ENCODE data around the gene TM9SF2.
A peak's percentile ranks its signal among the peaks of the same experiment; 100 is the strongest.

TM9SF2 gene

DNA sequence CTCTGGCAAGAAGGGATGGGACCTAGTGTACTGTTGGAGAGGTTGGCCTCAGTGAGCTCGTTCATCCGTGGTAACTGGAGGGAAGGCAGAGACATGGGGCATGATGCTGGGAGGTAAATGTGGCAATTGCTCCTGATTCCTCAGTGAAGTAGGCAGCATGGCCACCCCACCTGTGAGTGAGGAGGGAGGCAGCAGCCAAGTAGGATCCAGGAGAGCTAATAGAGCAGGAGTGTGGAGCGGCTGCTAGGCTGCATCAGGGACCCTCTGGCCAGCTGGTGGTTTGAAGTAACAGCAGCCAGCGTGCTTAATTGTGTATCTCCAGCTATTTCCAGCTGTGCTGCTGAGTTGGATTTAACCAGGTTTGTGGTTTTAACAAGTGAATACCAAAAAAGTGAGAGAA lies 24.7 kb downstream of the TM9SF2 start:
- no peak for DNase-seq
- Histone ChIP-seq H3K36me3 (ENCODE audit: control insufficient read depth, insufficient read depth, low read length) (peaks cover 32% of the 10 kb centered on the region), H3K9me3 (ENCODE audit: control insufficient read depth, low read length) (no peaks in the 10 kb centered on the region), H3K27me3 (replicated peaks; ENCODE audit: control insufficient read depth, insufficient read depth, low read length, poor library complexity, severe bottlenecking) (no peaks in the 10 kb centered on the region), H3K27ac (ENCODE audit: insufficient read depth, low read length, poor library complexity, severe bottlenecking) (no peak overlapping the region), H3K4me1 (ENCODE audit: control insufficient read depth, insufficient read depth, low read length, poor library complexity, severe bottlenecking) (peaks cover 4% of the 10 kb centered on the region), H3K4me3 (ENCODE audit: insufficient read depth, low read depth, low read length, poor library complexity, severe bottlenecking) (no peak overlapping the region)

DNA sequence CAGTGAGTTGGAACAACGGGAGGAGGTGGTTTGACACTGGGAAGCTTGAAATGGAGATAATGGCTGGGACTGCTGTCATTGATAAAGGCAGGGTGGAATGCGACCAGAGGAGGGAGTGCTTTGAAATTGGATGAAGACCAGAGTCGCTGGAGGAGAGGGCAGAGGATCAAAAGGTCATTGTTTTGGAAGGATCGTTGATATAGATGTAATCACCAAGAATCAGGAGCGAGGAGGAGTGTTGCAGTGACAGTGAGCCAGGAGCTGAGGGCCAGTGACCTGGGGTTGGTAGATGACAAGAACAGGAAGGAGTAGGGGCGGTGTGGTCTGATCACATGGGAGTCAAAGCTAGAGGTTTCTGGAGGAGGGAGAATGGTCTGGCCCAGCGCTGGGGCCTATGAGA lies 25.3 kb downstream of the TM9SF2 start:
- no peaks in the 10 kb centered on the region for H3K27me3 ChIP-seq (replicated peaks; ENCODE audit: control insufficient read depth, insufficient read depth, low read length, poor library complexity, severe bottlenecking)
- H3K4me1 ChIP-seq (ENCODE audit: control insufficient read depth, insufficient read depth, low read length, poor library complexity, severe bottlenecking), result peaks cover 4% of the 10 kb centered on the region
- H3K4me3 ChIP-seq (ENCODE audit: insufficient read depth, low read depth, low read length, poor library complexity, severe bottlenecking), result no peak overlapping the region
- no peaks in the 10 kb centered on the region for H3K9me3 ChIP-seq (ENCODE audit: control insufficient read depth, low read length)
- no peak for DNase-seq
- H3K36me3 ChIP-seq (ENCODE audit: control insufficient read depth, insufficient read depth, low read length), result peaks cover 32% of the 10 kb centered on the region
- H3K27ac ChIP-seq (ENCODE audit: insufficient read depth, low read length, poor library complexity, severe bottlenecking), result no peak overlapping the region

DNA sequence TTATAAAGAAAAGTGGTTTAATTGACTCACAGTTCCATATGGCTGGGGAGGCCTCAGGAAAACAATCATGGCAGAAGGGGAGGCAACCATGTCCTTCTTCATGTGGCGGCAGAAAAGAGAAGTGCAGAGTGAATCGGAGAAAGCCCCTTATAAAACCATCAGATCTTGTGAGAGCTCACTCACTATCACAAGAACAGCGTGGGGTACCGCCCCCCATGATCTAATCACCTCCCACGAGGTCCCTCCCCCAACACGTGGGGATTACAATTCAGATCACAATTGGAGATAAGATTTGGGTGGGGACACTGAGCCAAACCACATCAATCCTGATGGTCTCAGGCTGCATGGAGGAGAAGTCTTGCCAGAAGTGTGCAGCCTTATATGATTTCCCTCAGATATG lies 26.0 kb downstream of the TM9SF2 start:
- Histone ChIP-seq H3K36me3 (ENCODE audit: control insufficient read depth, insufficient read depth, low read length) (peaks cover 30% of the 10 kb centered on the region), H3K27ac (ENCODE audit: insufficient read depth, low read length, poor library complexity, severe bottlenecking) (no peak overlapping the region), H3K9me3 (ENCODE audit: control insufficient read depth, low read length) (no peaks in the 10 kb centered on the region), H3K27me3 (replicated peaks; ENCODE audit: control insufficient read depth, insufficient read depth, low read length, poor library complexity, severe bottlenecking) (no peaks in the 10 kb centered on the region), H3K4me1 (ENCODE audit: control insufficient read depth, insufficient read depth, low read length, poor library complexity, severe bottlenecking) (peaks cover 4% of the 10 kb centered on the region), H3K4me3 (ENCODE audit: insufficient read depth, low read depth, low read length, poor library complexity, severe bottlenecking) (no peak overlapping the region)
- peak in 1 of 3 donors; percentile 5 for DNase-seq

DNA sequence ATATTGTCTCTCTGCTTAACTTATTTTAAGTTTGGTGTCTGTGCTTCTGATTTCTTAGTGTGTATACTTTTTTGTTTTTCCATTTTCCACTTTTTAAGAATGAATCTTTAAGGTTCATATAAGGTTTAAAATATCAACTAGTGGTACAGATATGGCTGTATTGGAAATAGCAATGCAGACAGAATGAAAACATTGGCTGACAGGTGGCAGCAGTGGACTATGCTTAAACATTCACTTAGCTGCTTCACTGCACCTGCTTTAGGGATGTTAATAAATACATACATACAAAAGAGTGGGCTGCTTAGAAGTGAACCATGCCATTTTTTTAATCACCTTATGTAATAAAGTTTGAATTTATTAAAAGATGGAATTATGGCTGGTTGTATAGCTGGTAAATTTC lies 27.3 kb downstream of the TM9SF2 start:
- Histone ChIP-seq H3K9me3 (ENCODE audit: control insufficient read depth, low read length) (no peaks in the 10 kb centered on the region), H3K36me3 (ENCODE audit: control insufficient read depth, insufficient read depth, low read length) (peaks cover 17% of the 10 kb centered on the region), H3K27me3 (replicated peaks; ENCODE audit: control insufficient read depth, insufficient read depth, low read length, poor library complexity, severe bottlenecking) (no peaks in the 10 kb centered on the region), H3K4me3 (ENCODE audit: insufficient read depth, low read depth, low read length, poor library complexity, severe bottlenecking) (no peak overlapping the region), H3K27ac (ENCODE audit: insufficient read depth, low read length, poor library complexity, severe bottlenecking) (no peak overlapping the region), H3K4me1 (ENCODE audit: control insufficient read depth, insufficient read depth, low read length, poor library complexity, severe bottlenecking) (peaks cover 4% of the 10 kb centered on the region)
- DNase-seq, result peak in 2 of 3 donors; percentile 7 to 12

DNA sequence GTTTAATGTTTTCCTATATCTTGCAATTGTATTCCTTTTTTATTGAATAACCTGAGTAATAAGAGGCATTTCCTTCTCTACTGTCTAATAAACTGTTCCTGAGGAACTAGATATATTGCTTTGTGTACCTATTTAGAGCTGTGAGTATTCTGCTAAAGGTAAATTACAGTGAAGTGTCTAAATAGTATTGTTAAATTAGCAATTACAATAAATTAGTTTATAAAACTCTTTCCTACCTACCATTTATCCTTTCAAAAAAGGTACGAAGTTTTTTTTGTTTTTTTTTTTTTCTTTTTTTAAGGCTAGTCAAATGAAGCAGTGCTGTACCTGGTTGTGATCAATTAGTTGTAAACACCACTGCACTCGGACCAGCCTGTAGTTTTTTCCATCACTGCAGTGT lies 34.8 kb downstream of the TM9SF2 start:
- Histone ChIP-seq H3K4me1 (ENCODE audit: control insufficient read depth, insufficient read depth, low read length, poor library complexity, severe bottlenecking) (peaks cover 6% of the 10 kb centered on the region), H3K27me3 (replicated peaks; ENCODE audit: control insufficient read depth, insufficient read depth, low read length, poor library complexity, severe bottlenecking) (no peaks in the 10 kb centered on the region), H3K27ac (ENCODE audit: insufficient read depth, low read length, poor library complexity, severe bottlenecking) (no peak overlapping the region), H3K36me3 (ENCODE audit: control insufficient read depth, insufficient read depth, low read length) (peaks cover 34% of the 10 kb centered on the region), H3K9me3 (ENCODE audit: control insufficient read depth, low read length) (no peaks in the 10 kb centered on the region), H3K4me3 (ENCODE audit: insufficient read depth, low read depth, low read length, poor library complexity, severe bottlenecking) (no peak overlapping the region)
- DNase-seq, result no peak

DNA sequence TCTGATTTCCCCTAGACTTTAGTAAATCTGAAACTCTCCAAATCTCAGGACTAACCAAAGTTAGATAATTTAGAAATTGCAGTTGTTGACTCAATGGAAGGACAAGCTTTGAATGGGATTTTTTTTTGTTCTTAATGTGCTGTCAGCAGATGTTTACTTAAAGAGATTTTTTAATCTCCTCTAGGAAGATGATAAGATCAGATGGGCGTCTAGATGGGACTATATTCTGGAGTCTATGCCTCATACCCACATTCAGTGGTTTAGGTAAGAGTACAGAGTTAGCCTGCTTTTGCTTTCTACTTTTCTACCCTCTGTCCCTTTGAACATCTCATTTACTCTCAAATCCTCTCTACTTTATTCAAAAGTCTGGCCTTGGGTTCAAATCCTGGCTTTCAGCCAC lies 39.3 kb downstream of the TM9SF2 start:
- no peak for DNase-seq
- H3K4me1 ChIP-seq (ENCODE audit: control insufficient read depth, insufficient read depth, low read length, poor library complexity, severe bottlenecking), result peaks cover 13% of the 10 kb centered on the region
- H3K36me3 ChIP-seq (ENCODE audit: control insufficient read depth, insufficient read depth, low read length), result peaks cover 35% of the 10 kb centered on the region
- no peaks in the 10 kb centered on the region for H3K9me3 ChIP-seq (ENCODE audit: control insufficient read depth, low read length)
- H3K27me3 ChIP-seq (replicated peaks; ENCODE audit: control insufficient read depth, insufficient read depth, low read length, poor library complexity, severe bottlenecking), result no peaks in the 10 kb centered on the region
- H3K27ac ChIP-seq (ENCODE audit: insufficient read depth, low read length, poor library complexity, severe bottlenecking), result no peak overlapping the region
- H3K4me3 ChIP-seq (ENCODE audit: insufficient read depth, low read depth, low read length, poor library complexity, severe bottlenecking), result no peak overlapping the region

DNA sequence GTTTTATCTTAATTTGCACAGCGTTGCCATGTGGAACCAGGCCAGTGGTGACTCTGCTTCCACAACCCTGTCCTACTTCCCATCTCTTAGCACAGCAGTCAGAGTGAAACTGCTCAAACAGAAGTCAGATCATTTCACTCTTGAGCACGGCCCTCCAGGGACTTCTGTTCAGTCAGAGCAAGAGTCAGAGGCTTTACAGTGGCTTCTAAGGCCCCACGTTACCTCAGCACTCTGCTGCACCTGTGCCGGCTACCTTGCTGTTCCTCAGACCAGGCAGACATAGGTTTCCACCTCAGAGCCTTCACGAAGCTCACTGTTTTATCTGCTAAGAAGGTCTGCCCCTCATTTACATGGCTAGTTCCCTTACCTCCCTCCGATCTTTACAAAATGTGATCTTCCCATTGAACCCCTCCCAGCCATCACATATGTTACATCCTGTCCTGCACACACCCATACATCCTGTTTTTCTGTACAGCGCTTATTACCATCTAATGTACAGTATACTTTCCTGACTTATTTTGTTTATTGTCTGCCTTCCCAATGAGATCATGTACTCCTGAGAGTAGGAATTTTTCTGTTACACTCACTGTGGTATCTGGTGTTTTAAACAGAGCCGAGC lies 41.6 kb downstream of the TM9SF2 start:
- Histone ChIP-seq H3K4me3 (ENCODE audit: insufficient read depth, low read depth, low read length, poor library complexity, severe bottlenecking) (peak overlapping the region; percentile 20), H3K4me1 (ENCODE audit: control insufficient read depth, insufficient read depth, low read length, poor library complexity, severe bottlenecking) (peaks cover 13% of the 10 kb centered on the region), H3K27ac (ENCODE audit: insufficient read depth, low read length, poor library complexity, severe bottlenecking) (no peak overlapping the region), H3K27me3 (replicated peaks; ENCODE audit: control insufficient read depth, insufficient read depth, low read length, poor library complexity, severe bottlenecking) (no peaks in the 10 kb centered on the region), H3K9me3 (ENCODE audit: control insufficient read depth, low read length) (no peaks in the 10 kb centered on the region), H3K36me3 (ENCODE audit: control insufficient read depth, insufficient read depth, low read length) (peaks cover 30% of the 10 kb centered on the region)
- peak in 1 of 3 donors; percentile 3 for DNase-seq

DNA sequence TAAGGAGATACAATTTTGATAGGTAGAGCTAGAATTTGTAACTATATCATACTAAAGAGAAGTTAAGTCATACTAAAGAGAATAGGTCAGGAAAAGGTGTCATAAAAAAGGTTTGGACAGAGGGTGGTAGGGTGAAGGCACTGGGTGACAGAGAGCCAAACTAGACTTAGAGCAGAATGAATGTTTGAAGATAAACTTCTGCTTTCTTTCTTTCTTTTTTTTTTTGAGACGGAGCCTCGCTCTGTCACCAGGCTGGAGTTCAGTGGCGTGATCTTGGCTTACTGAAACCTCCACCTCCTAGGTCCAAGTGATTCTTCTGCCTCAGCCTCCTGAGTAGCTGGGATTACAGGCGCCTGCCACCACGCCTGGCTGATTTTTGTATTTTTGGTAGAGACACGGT lies 44.1 kb downstream of the TM9SF2 start:
- H3K27ac ChIP-seq (ENCODE audit: insufficient read depth, low read length, poor library complexity, severe bottlenecking), result no peak overlapping the region
- DNase-seq, result no peak
- peaks cover 13% of the 10 kb centered on the region for H3K4me1 ChIP-seq (ENCODE audit: control insufficient read depth, insufficient read depth, low read length, poor library complexity, severe bottlenecking)
- H3K9me3 ChIP-seq (ENCODE audit: control insufficient read depth, low read length), result no peaks in the 10 kb centered on the region
- no peaks in the 10 kb centered on the region for H3K27me3 ChIP-seq (replicated peaks; ENCODE audit: control insufficient read depth, insufficient read depth, low read length, poor library complexity, severe bottlenecking)
- H3K4me3 ChIP-seq (ENCODE audit: insufficient read depth, low read depth, low read length, poor library complexity, severe bottlenecking), result no peak overlapping the region
- H3K36me3 ChIP-seq (ENCODE audit: control insufficient read depth, insufficient read depth, low read length), result peaks cover 30% of the 10 kb centered on the region

DNA sequence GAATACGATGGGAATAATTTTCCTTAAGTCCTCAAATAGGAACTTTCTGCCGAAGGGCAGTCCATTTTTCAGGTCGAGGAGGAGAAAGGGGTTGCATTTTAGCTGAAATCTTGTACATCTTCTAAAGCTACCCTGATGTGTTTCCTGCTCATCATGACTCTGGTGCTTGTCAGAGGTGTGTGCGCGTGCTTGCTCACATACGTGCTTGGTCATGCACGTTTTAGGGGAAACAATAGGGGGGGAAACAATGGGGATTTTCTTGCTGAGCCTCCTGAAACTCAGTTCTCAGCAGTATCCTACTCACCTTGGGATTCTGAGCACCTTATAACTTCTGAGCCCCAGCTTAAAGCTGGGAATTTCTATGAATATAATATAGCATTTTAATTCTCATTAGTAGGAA lies 44.7 kb downstream of the TM9SF2 start:
- Histone ChIP-seq H3K4me3 (ENCODE audit: insufficient read depth, low read depth, low read length, poor library complexity, severe bottlenecking) (no peak overlapping the region), H3K4me1 (ENCODE audit: control insufficient read depth, insufficient read depth, low read length, poor library complexity, severe bottlenecking) (peaks cover 8% of the 10 kb centered on the region), H3K36me3 (ENCODE audit: control insufficient read depth, insufficient read depth, low read length) (peaks cover 32% of the 10 kb centered on the region), H3K9me3 (ENCODE audit: control insufficient read depth, low read length) (no peaks in the 10 kb centered on the region), H3K27ac (ENCODE audit: insufficient read depth, low read length, poor library complexity, severe bottlenecking) (no peak overlapping the region), H3K27me3 (replicated peaks; ENCODE audit: control insufficient read depth, insufficient read depth, low read length, poor library complexity, severe bottlenecking) (no peaks in the 10 kb centered on the region)
- no peak for DNase-seq

DNA sequence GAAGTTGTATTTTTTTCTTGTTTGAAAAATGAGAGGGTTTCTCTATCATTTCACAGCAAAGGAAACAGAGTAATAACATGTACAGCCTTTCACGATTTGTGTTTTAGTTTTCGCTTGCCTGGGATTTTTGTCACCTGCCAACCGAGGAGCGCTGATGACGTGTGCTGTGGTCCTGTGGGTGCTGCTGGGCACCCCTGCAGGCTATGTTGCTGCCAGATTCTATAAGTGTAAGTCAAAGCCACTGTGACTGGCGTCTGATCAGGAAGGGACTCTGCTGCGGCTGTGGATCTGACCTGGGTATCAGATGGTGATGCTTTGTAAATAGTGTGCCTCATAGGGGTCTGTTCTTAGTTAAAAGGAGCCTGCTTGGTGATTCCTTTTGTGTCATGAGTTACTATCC lies 45.6 kb downstream of the TM9SF2 start:
- Histone ChIP-seq H3K4me3 (ENCODE audit: insufficient read depth, low read depth, low read length, poor library complexity, severe bottlenecking) (no peak overlapping the region), H3K27ac (ENCODE audit: insufficient read depth, low read length, poor library complexity, severe bottlenecking) (no peak overlapping the region), H3K4me1 (ENCODE audit: control insufficient read depth, insufficient read depth, low read length, poor library complexity, severe bottlenecking) (peaks cover 6% of the 10 kb centered on the region), H3K27me3 (replicated peaks; ENCODE audit: control insufficient read depth, insufficient read depth, low read length, poor library complexity, severe bottlenecking) (no peaks in the 10 kb centered on the region), H3K9me3 (ENCODE audit: control insufficient read depth, low read length) (no peaks in the 10 kb centered on the region), H3K36me3 (ENCODE audit: control insufficient read depth, insufficient read depth, low read length) (peaks cover 40% of the 10 kb centered on the region)
- DNase-seq, result no peak

Measured in effector memory CD4-positive, alpha-beta T cell (primary cell).